ENCODE measurements around the gene TPRG1L.
"Not testable (repeated sequence)": the region's sequence is repeated elsewhere in the genome, so short reads cannot be mapped to it uniquely, and the experiment has no call there.

DNA sequence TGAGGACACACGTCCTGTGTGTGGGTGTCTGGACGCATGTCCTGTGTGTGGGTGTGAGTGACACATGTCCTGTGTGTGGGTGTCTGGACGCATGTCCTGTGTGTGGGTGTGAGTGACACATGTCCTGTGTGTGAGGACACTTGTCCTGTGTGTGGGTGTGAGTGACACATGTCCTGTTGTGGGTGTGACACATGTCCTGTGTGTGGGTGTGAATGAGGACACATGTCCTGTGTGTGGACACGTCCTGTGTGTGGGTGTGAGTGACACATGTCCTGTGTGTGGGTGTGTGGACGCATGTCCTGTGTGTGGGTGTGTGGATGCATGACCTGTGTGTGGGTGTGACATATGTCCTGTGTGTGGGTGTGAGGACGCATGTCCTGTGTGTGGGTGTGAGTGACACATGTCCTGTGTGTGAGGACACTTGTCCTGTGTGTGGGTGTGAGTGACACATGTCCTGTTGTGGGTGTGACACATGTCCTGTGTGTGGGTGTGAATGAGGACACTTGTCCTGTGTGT lies 39.4 kb upstream of the TPRG1L start:
- TF ChIP-seq, protein P1, sequence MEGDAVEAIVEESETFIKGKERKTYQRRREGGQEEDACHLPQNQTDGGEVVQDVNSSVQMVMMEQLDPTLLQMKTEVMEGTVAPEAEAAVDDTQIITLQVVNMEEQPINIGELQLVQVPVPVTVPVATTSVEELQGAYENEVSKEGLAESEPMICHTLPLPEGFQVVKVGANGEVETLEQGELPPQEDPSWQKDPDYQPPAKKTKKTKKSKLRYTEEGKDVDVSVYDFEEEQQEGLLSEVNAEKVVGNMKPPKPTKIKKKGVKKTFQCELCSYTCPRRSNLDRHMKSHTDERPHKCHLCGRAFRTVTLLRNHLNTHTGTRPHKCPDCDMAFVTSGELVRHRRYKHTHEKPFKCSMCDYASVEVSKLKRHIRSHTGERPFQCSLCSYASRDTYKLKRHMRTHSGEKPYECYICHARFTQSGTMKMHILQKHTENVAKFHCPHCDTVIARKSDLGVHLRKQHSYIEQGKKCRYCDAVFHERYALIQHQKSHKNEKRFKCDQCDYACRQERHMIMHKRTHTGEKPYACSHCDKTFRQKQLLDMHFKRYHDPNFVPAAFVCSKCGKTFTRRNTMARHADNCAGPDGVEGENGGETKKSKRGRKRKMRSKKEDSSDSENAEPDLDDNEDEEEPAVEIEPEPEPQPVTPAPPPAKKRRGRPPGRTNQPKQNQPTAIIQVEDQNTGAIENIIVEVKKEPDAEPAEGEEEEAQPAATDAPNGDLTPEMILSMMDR (conservative IDR thresholded peaks at IDR 0.05; ENCODE audit: low read depth, low read length), result not testable (repeated sequence)
- not testable (repeated sequence) for TF ChIP-seq EZH2 (IDR thresholded peaks at IDR 0.05; ENCODE audit: borderline replicate concordance, low read depth, low read length, poor library complexity, severe bottlenecking)
